MCF 10A (cell line): ENCODE results near the gene HOXB3. TPM values are rescaled to one million over a fixed set of nuclear protein-coding genes. Genes with fewer than 3 reads are reported as not detected.

Source experiments
- BruUV-seq: library from RNA; stranded (reverse); fragments of 400-500 nt; replicated peaks from 2 replicates; lab custom pipeline; 2021; lab: Mats Ljungman, UMichigan
- CTCF ChIA-PET: fragments of 300-600 bp; sonication (Branson Sonifier 250); formaldehyde crosslinking; extraction: SDS; loops from one replicate; lab custom pipeline; 2021; ENCODE audit warnings: antibody characterized with exemption, inconsistent platforms; lab: Yijun Ruan, JAX
- POLR2A ChIA-PET: fragments of 300-600, 350-650 bp; sonication (Branson Sonifier 250); formaldehyde crosslinking; extraction: SDS; loops from one replicate; lab custom pipeline; 2020; ENCODE audit warnings: antibody characterized with exemption, inconsistent platforms; lab: Yijun Ruan, JAX
- DNase-seq: peaks from one replicate; pipeline ENCODE4 v3.0.0-alpha.2; 2018; ENCODE audit not compliant: unreplicated experiment
- H3K27ac Mint-ChIP-seq: one replicate; pipeline ENCODE4 v1.8.0; 2022; ENCODE audit warnings: mild to moderate bottlenecking, low read depth, mixed read lengths; ENCODE audit not compliant: unreplicated experiment
- H3K27me3 Mint-ChIP-seq: one replicate; pipeline ENCODE4 v1.8.0; 2022; ENCODE audit warnings: mixed read lengths; ENCODE audit not compliant: insufficient read depth, unreplicated experiment
- H3K36me3 Mint-ChIP-seq: one replicate; pipeline ENCODE4 v1.8.0; 2022; ENCODE audit warnings: mild to moderate bottlenecking, moderate library complexity, mixed read lengths; ENCODE audit not compliant: insufficient read depth, unreplicated experiment
- H3K4me1 Mint-ChIP-seq: one replicate; pipeline ENCODE4 v1.8.0; 2022; ENCODE audit warnings: mixed read lengths; ENCODE audit not compliant: insufficient read depth, unreplicated experiment
- H3K4me3 Mint-ChIP-seq: one replicate; pipeline ENCODE4 v1.8.0; 2022; ENCODE audit warnings: mild to moderate bottlenecking, moderate library complexity, mixed read lengths; ENCODE audit not compliant: unreplicated experiment
- H3K9me3 Mint-ChIP-seq: one replicate; pipeline ENCODE4 v1.8.0; 2022; ENCODE audit warnings: mixed read lengths; ENCODE audit not compliant: unreplicated experiment
- CTCF ChIP-seq: fragments of 200-600 bp; IDR thresholded peaks from one replicate; pipeline ENCODE4 v1.8.0; 2022; ENCODE audit warnings: antibody characterized with exemption, mild to moderate bottlenecking; ENCODE audit not compliant: unreplicated experiment
- intact Hi-C: fragments of 100-400 bp; cut with micrococcal nuclease; formaldehyde crosslinking; loops from 2 replicates; pipeline ENCODE4 v1.14.1; 2022
- total RNA-seq: library from RNA; stranded (reverse); gene quantifications from 2 replicates; pipeline ENCODE4 v1.2.3, GENCODE V29; 2022

The HOXB3 gene
- total RNA-seq, 1 experiment from 2014 or later = 0.79 TPM

GRCh38 chr17:48574505-48575065 is 15.5 kb downstream of the HOXB3 start:
- H3K4me1 Mint-ChIP-seq = peaks cover 8% of the 10 kb centered on the region
- POLR2A ChIA-PET = interaction anchor here (0.7 kb wide), 2 partner anchors 48 to 346 kb away, joined by 3 read pairs; no protein-coding TSS in a partner anchor
- DNase-seq = no peak
- TF ChIP-seq CTCF = no peak
- H3K9me3 Mint-ChIP-seq = no peaks in the 10 kb centered on the region
- peaks cover 15% of the 10 kb centered on the region for H3K27me3 Mint-ChIP-seq
- no peak overlapping the region for H3K27ac Mint-ChIP-seq
- intact Hi-C loops = no loop called here
- no peaks in the 10 kb centered on the region for H3K36me3 Mint-ChIP-seq
- no peak overlapping the region for H3K4me3 Mint-ChIP-seq
- no TSS peak for BruUV-seq
- CTCF ChIA-PET = interaction anchor here (0.6 to 0.8 kb wide), 3 partner anchors 28 to 70 kb away, joined by 3 to 4 read pairs (median 3); no protein-coding TSS in a partner anchor

- Mint-ChIP-seq H3K4me3 (no peak overlapping the region), H3K36me3 (no peaks in the 10 kb centered on the region), H3K27me3 (no peaks in the 10 kb centered on the region), H3K4me1 (peaks cover 4% of the 10 kb centered on the region), H3K27ac (no peak overlapping the region), H3K9me3 (no peaks in the 10 kb centered on the region)
- no peak for TF ChIP-seq CTCF
- POLR2A ChIA-PET = no interaction called here
- CTCF ChIA-PET = no interaction called here
- BruUV-seq = no TSS peak
- DNase-seq = no peak
- intact Hi-C loops = no loop called here
These were observed 18.1 kb downstream of the HOXB3 start for GRCh38 chr17:48571826-48572417.

GRCh38 chr17:48571024-48571818 is 18.8 kb downstream of the HOXB3 start:
- Mint-ChIP-seq H3K27me3 (no peaks in the 10 kb centered on the region), H3K4me3 (no peak overlapping the region), H3K27ac (no peak overlapping the region), H3K9me3 (no peaks in the 10 kb centered on the region), H3K4me1 (no peaks in the 10 kb centered on the region), H3K36me3 (no peaks in the 10 kb centered on the region)
- no peak for TF ChIP-seq CTCF
- no TSS peak for BruUV-seq
- ChIA-PET POLR2A (no interaction called here), CTCF (no interaction called here)
- intact Hi-C loops = no loop called here
- no peak for DNase-seq
